KMS-11 (cell line): ENCODE measurements around the gene ERC2.
"Not testable (repeated sequence)": the region's sequence is repeated elsewhere in the genome, so short reads cannot be mapped to it uniquely, and the experiment has no call there.

Source experiments
- H2AFZ ChIP-seq: fragments of 200-600 bp; sonication (generic); 2 replicates; pipeline ENCODE4 v1.6.1; 2016; ENCODE audit warnings: antibody characterized with exemption, mixed run types, low read depth
- H3K27ac ChIP-seq: fragments of 200-600 bp; sonication (generic); 2 replicates; pipeline ENCODE4 v1.6.1; 2016; ENCODE audit warnings: mild to moderate bottlenecking, mixed run types
- H3K27me3 ChIP-seq: fragments of 200-600 bp; sonication (generic); 2 replicates; pipeline ENCODE4 v1.6.1; 2017; ENCODE audit warnings: mild to moderate bottlenecking, low read depth, mixed run types, moderate library complexity; ENCODE audit not compliant: insufficient read depth
- H3K36me3 ChIP-seq: fragments of 200-600 bp; sonication (generic); 2 replicates; pipeline ENCODE4 v1.6.1; 2017; ENCODE audit warnings: mild to moderate bottlenecking, mixed run types; ENCODE audit not compliant: insufficient read depth
- H3K4me1 ChIP-seq: fragments of 200-600 bp; sonication (generic); 2 replicates; pipeline ENCODE4 v1.6.1; 2016; ENCODE audit warnings: mild to moderate bottlenecking, low read depth, mixed run types; ENCODE audit not compliant: poor library complexity, severe bottlenecking
- H3K4me2 ChIP-seq: fragments of 200-600 bp; sonication (generic); 2 replicates; pipeline ENCODE4 v1.7.0; 2016; ENCODE audit warnings: mild to moderate bottlenecking, mixed run types
- H3K4me3 ChIP-seq: fragments of 200-600 bp; sonication (generic); IDR thresholded peaks from 2 replicates; pipeline ENCODE4 v1.6.1; 2017; ENCODE audit warnings: low read depth, low read length, mixed read lengths; ENCODE audit not compliant: insufficient read depth
- H3K79me2 ChIP-seq: fragments of 200-600 bp; sonication (generic); 2 replicates; pipeline ENCODE4 v1.6.1; 2016; ENCODE audit warnings: low read depth, mixed run types; ENCODE audit not compliant: insufficient read depth
- H3K9ac ChIP-seq: fragments of 200-600 bp; sonication (generic); 2 replicates; pipeline ENCODE4 v1.6.1; 2016; ENCODE audit warnings: mild to moderate bottlenecking, mixed run types
- H4K20me1 ChIP-seq: fragments of 200-600 bp; sonication (generic); 2 replicates; pipeline ENCODE4 v1.6.1; 2016; ENCODE audit warnings: mild to moderate bottlenecking, mixed run types; ENCODE audit not compliant: insufficient read depth
- CTCF ChIP-seq: fragments of 200-600 bp; sonication (generic); conservative IDR thresholded peaks from 2 replicates; pipeline ENCODE4 v1.6.1; 2017; ENCODE audit warnings: low read depth, mild to moderate bottlenecking, antibody characterized with exemption, low read length, moderate library complexity, mixed read lengths

The ERC2 gene

GRCh38 chr3:55842204-55842603, 626.1 kb downstream of the ERC2 start:
- no peaks in the 10 kb centered on the region for H3K4me1 ChIP-seq
- no peak for TF ChIP-seq CTCF
- no peaks in the 10 kb centered on the region for H3K27me3 ChIP-seq
- H3K9ac ChIP-seq, result no peak overlapping the region
- no peaks in the 10 kb centered on the region for H3K79me2 ChIP-seq
- H3K27ac ChIP-seq, result no peak overlapping the region
- no peak overlapping the region for H2AFZ ChIP-seq
- no peaks in the 10 kb centered on the region for H3K36me3 ChIP-seq
- H3K4me3 ChIP-seq, result no peak overlapping the region
- H4K20me1 ChIP-seq, result no peaks in the 10 kb centered on the region
- H3K4me2 ChIP-seq, result no peak overlapping the region

GRCh38 chr3:55831876-55832275, 636.4 kb downstream of the ERC2 start:
- not testable (repeated sequence) for H3K36me3 ChIP-seq, H2AFZ ChIP-seq, H3K4me2 ChIP-seq, H3K9ac ChIP-seq, H3K4me1 ChIP-seq, H4K20me1 ChIP-seq, H3K27ac ChIP-seq, H3K27me3 ChIP-seq, H3K4me3 ChIP-seq, H3K79me2 ChIP-seq

DNA sequence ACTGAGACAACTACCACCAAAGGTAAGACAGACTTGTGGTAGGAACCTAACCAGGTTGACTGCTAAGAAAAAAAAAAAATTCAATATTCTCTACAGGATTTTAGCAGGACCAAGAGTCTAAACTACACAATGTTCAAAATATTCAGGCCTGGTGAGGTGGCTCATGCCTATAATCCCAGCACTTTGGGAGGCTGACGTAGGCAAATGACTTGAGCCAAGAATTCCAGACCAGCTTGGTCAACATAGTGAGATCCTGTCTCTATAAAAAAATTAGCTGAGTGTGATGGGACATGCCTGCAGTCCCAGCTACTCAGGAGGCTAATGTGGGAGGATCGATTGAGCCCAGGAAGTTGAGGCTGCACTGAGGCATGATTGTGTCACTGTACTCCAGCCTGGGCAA, 639.6 kb downstream of the ERC2 start:
- TF ChIP-seq CTCF, result no peak
- Histone ChIP-seq H3K9ac (no peak overlapping the region), H3K79me2 (no peaks in the 10 kb centered on the region), H3K4me2 (no peak overlapping the region), H3K4me1 (no peaks in the 10 kb centered on the region), H4K20me1 (no peaks in the 10 kb centered on the region), H3K36me3 (no peaks in the 10 kb centered on the region), H3K4me3 (no peak overlapping the region), H3K27ac (no peak overlapping the region), H2AFZ (no peak overlapping the region), H3K27me3 (no peaks in the 10 kb centered on the region)

- no peaks in the 10 kb centered on the region for H3K79me2 ChIP-seq
- H3K4me2 ChIP-seq, result no peak overlapping the region
- H3K4me1 ChIP-seq, result no peaks in the 10 kb centered on the region
- H3K9ac ChIP-seq, result no peak overlapping the region
- no peaks in the 10 kb centered on the region for H3K36me3 ChIP-seq
- no peak overlapping the region for H3K4me3 ChIP-seq
- H3K27ac ChIP-seq, result no peak overlapping the region
- H4K20me1 ChIP-seq, result no peaks in the 10 kb centered on the region
- TF ChIP-seq CTCF, result no peak
- H2AFZ ChIP-seq, result no peak overlapping the region
- no peaks in the 10 kb centered on the region for H3K27me3 ChIP-seq
These were observed 640.5 kb downstream of the ERC2 start for GRCh38 chr3:55827786-55828185.

- no peak overlapping the region for H3K9ac ChIP-seq
- H3K36me3 ChIP-seq, result no peaks in the 10 kb centered on the region
- H4K20me1 ChIP-seq, result no peaks in the 10 kb centered on the region
- H2AFZ ChIP-seq, result no peak overlapping the region
- no peaks in the 10 kb centered on the region for H3K4me1 ChIP-seq
- no peak for TF ChIP-seq CTCF
- H3K27me3 ChIP-seq, result no peaks in the 10 kb centered on the region
- H3K4me3 ChIP-seq, result no peak overlapping the region
- H3K79me2 ChIP-seq, result no peaks in the 10 kb centered on the region
- no peak overlapping the region for H3K4me2 ChIP-seq
- no peak overlapping the region for H3K27ac ChIP-seq
These were observed 641.4 kb downstream of the ERC2 start for GRCh38 chr3:55826731-55827496.
